Urinary bladder (tissue), 4 donors: ENCODE data around the gene CADM2. TPM values are rescaled to one million over a fixed set of nuclear protein-coding genes. Genes with fewer than 3 reads are reported as not detected.

ENCODE experiments used
- DNase-seq: peaks from one replicate; pipeline ENCODE4 v3.0.0-alpha.2; 2015; ENCODE audit errors: extremely low spot score
- H3K27ac ChIP-seq: one replicate; pipeline ENCODE4 v1.5.1; 2013; ENCODE audit warnings: low read depth, mild to moderate bottlenecking, moderate library complexity
- H3K36me3 ChIP-seq: one replicate; pipeline ENCODE4 v1.6.1; 2013; ENCODE audit warnings: mild to moderate bottlenecking, moderate library complexity; ENCODE audit not compliant: insufficient read depth
- H3K4me1 ChIP-seq: one replicate; pipeline ENCODE4 v1.6.1; 2013; ENCODE audit warnings: mild to moderate bottlenecking, moderate library complexity; ENCODE audit not compliant: insufficient read depth
- H3K4me3 ChIP-seq: one replicate; pipeline ENCODE4 v1.5.1; 2013; ENCODE audit warnings: low read depth, low read length
- WGBS: extraction: QIAGEN DNeasy Blood & Tissue Kit; methylation state at CpG from one replicate; pipeline ENCODE4 v1.1.7; 2013; 5-methylcytosine and 5-hydroxymethylcytosine counted together
- polyA plus RNA-seq: library from polyadenylated mRNA; stranded (reverse); fragments of 200-250 nt; gene quantifications from one replicate; pipeline ENCODE4 v1.2.3, GENCODE V29; 2013
- total RNA-seq: library from RNA; depleted of rRNA; stranded (reverse); fragments of >200 nt; gene quantifications from one replicate; pipeline ENCODE4 v1.2.3, GENCODE V29; 2014
- donor health status: healthy with polysubstance abuse.
- donor health status: healthy.

Gene CADM2
- total and polyA plus RNA-seq, 2 donors: 2.7 to 4.6 TPM

GRCh38 chr3:85516146-85516545 lies 557.4 kb downstream of the CADM2 start:
- no peaks in the 10 kb centered on the region for H3K4me1 ChIP-seq
- no peak for DNase-seq
- H3K36me3 ChIP-seq: no peaks in the 10 kb centered on the region
- H3K27ac ChIP-seq: no peak overlapping the region
- no peak overlapping the region for H3K4me3 ChIP-seq

GRCh38 chr3:85524104-85524503 lies 565.3 kb downstream of the CADM2 start:
- no peaks in the 10 kb centered on the region for H3K36me3 ChIP-seq
- 92% methylated on average over 1 of the region's 1 CpG for WGBS
- no peak overlapping the region for H3K4me3 ChIP-seq
- H3K27ac ChIP-seq: no peak overlapping the region
- no peaks in the 10 kb centered on the region for H3K4me1 ChIP-seq
- DNase-seq: no peak

- H3K27ac ChIP-seq: no peak overlapping the region
- no peak for DNase-seq
- H3K36me3 ChIP-seq: no peaks in the 10 kb centered on the region
- no peak overlapping the region for H3K4me3 ChIP-seq
- 49% methylated on average over 1 of the region's 1 CpG for WGBS
- no peaks in the 10 kb centered on the region for H3K4me1 ChIP-seq
Observed at GRCh38 chr3:85525264-85525663, 566.5 kb downstream of the CADM2 start.

- 88% methylated on average over 2 of the region's 2 CpGs for WGBS
- Histone ChIP-seq H3K36me3 (no peaks in the 10 kb centered on the region), H3K4me1 (no peaks in the 10 kb centered on the region), H3K4me3 (no peak overlapping the region), H3K27ac (no peak overlapping the region)
- no peak for DNase-seq
Observed at GRCh38 chr3:85533586-85533985, 574.8 kb downstream of the CADM2 start.

- WGBS: 76% methylated on average over 2 of the region's 2 CpGs
- no peak for DNase-seq
- H3K27ac ChIP-seq: no peak overlapping the region
Observed at GRCh38 chr3:85535517-85535916, 576.7 kb downstream of the CADM2 start.

GRCh38 chr3:85539232-85539631 lies 580.4 kb downstream of the CADM2 start:
- WGBS: 72% methylated on average over 1 of the region's 1 CpG
- no peak for DNase-seq
- no peak overlapping the region for H3K27ac ChIP-seq
- H3K36me3 ChIP-seq: no peaks in the 10 kb centered on the region
- H3K4me3 ChIP-seq: no peak overlapping the region
- H3K4me1 ChIP-seq: no peaks in the 10 kb centered on the region

More at GRCh38 chr3:85535517-85535916, 576.7 kb downstream of the CADM2 start:
- no peak overlapping the region for H3K4me3 ChIP-seq
- H3K4me1 ChIP-seq: no peaks in the 10 kb centered on the region
- H3K36me3 ChIP-seq: no peaks in the 10 kb centered on the region

GRCh38 chr3:85554153-85554552 lies 595.4 kb downstream of the CADM2 start:
- no peak overlapping the region for H3K4me3 ChIP-seq
- no peaks in the 10 kb centered on the region for H3K36me3 ChIP-seq
- no peaks in the 10 kb centered on the region for H3K4me1 ChIP-seq
- 75% methylated on average over 10 of the region's 10 CpGs for WGBS
- no peak for DNase-seq
- H3K27ac ChIP-seq: no peak overlapping the region

- no peak overlapping the region for H3K27ac ChIP-seq
- H3K4me1 ChIP-seq: no peaks in the 10 kb centered on the region
- H3K36me3 ChIP-seq: no peaks in the 10 kb centered on the region
- 56% methylated on average over 7 of the region's 7 CpGs for WGBS
- DNase-seq: no peak
- H3K4me3 ChIP-seq: no peak overlapping the region
Observed at GRCh38 chr3:85560088-85560785, 601.4 kb downstream of the CADM2 start.

- DNase-seq: no peak
- no peak overlapping the region for H3K27ac ChIP-seq
- no peaks in the 10 kb centered on the region for H3K36me3 ChIP-seq
- no peak overlapping the region for H3K4me3 ChIP-seq
- 7% methylated on average over 5 of the region's 5 CpGs for WGBS
- H3K4me1 ChIP-seq: no peaks in the 10 kb centered on the region
Observed at GRCh38 chr3:85567071-85567676, 608.4 kb downstream of the CADM2 start.

- H3K36me3 ChIP-seq: no peaks in the 10 kb centered on the region
- H3K27ac ChIP-seq: no peak overlapping the region
- no peaks in the 10 kb centered on the region for H3K4me1 ChIP-seq
- DNase-seq: no peak
- WGBS: 85% methylated on average over 3 of the region's 3 CpGs
- no peak overlapping the region for H3K4me3 ChIP-seq
Observed at GRCh38 chr3:85570819-85571218, 612.0 kb downstream of the CADM2 start.

GRCh38 chr3:85571835-85572234 lies 613.0 kb downstream of the CADM2 start:
- no peak for DNase-seq
- no peak overlapping the region for H3K4me3 ChIP-seq
- WGBS: 92% methylated on average over 6 of the region's 6 CpGs

GRCh38 chr3:85572426-85572825 lies 613.6 kb downstream of the CADM2 start:
- 77% methylated on average over 4 of the region's 4 CpGs for WGBS
- no peak overlapping the region for H3K27ac ChIP-seq
- H3K4me3 ChIP-seq: no peak overlapping the region
- DNase-seq: no peak
- no peaks in the 10 kb centered on the region for H3K4me1 ChIP-seq
- H3K36me3 ChIP-seq: no peaks in the 10 kb centered on the region

More at GRCh38 chr3:85571835-85572234, 613.0 kb downstream of the CADM2 start:
- Histone ChIP-seq H3K4me1 (no peaks in the 10 kb centered on the region), H3K27ac (no peak overlapping the region), H3K36me3 (no peaks in the 10 kb centered on the region)

- Histone ChIP-seq H3K36me3 (no peaks in the 10 kb centered on the region), H3K27ac (no peak overlapping the region), H3K4me3 (no peak overlapping the region), H3K4me1 (no peaks in the 10 kb centered on the region)
- 84% methylated on average over 5 of the region's 5 CpGs for WGBS
- no peak for DNase-seq
Observed at GRCh38 chr3:85572978-85573377, 614.2 kb downstream of the CADM2 start.

- WGBS: 78% methylated on average over 2 of the region's 2 CpGs
- Histone ChIP-seq H3K36me3 (no peaks in the 10 kb centered on the region), H3K4me3 (no peak overlapping the region), H3K4me1 (no peaks in the 10 kb centered on the region), H3K27ac (no peak overlapping the region)
- DNase-seq: no peak
Observed at GRCh38 chr3:85574006-85574705, 615.4 kb downstream of the CADM2 start.
